Measurements from ENCODE around the gene TDRD12.
"Not testable (repeated sequence)": the region's sequence is repeated elsewhere in the genome, so short reads cannot be mapped to it uniquely, and the experiment has no call there.

Gene TDRD12

GRCh38 chr19:32866564-32867265 is 147.1 kb downstream of the TDRD12 start:
- no peak for DNase-seq (ENCODE audit: low spot score)

- DNase-seq (ENCODE audit: low spot score): not testable (repeated sequence)
Measured at GRCh38 chr19:32867436-32867835, 147.9 kb downstream of the TDRD12 start.

- DNase-seq (ENCODE audit: low spot score): no peak
Measured at GRCh38 chr19:32868206-32868950, 148.8 kb downstream of the TDRD12 start.

- no peak for DNase-seq (ENCODE audit: low spot score)
Measured at GRCh38 chr19:32869369-32869965, 149.9 kb downstream of the TDRD12 start, which contains the start of gene SLC7A9. SLC7A9 (minus strand) TSS chr19:32869767; CDS start chr19:32868534, 1,233 bp downstream.

DNA sequence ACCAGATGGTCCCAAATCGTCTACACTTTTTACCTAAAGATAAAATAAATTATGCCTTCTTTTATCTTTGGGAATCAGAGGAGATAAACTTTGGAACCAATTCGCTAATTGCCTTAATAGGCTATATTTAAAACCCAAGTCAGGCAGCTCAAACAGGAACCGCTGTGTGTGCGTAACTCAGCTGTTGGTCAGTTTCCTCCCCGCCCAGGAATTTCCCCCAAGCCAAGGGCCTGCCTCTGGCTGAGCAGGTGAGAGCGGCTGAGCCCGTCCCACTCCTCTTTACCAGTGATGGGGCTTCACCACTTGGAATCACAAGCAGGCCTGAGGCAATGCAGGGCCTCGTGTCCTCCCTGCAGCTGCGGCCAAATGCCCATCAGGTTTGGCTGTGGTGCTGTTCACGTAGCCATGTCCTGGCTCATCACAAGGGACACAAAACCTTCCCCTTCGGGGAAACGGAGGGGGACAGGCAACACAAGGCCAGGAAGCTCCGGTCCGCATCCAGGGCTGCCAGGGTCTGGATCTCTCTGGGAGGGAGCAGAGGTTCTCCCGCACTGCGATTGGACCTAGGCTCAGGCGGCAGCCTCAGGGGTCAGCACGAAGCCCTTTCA is 150.5 kb downstream of the TDRD12 start:
- no peak for DNase-seq (ENCODE audit: low spot score)

DNA sequence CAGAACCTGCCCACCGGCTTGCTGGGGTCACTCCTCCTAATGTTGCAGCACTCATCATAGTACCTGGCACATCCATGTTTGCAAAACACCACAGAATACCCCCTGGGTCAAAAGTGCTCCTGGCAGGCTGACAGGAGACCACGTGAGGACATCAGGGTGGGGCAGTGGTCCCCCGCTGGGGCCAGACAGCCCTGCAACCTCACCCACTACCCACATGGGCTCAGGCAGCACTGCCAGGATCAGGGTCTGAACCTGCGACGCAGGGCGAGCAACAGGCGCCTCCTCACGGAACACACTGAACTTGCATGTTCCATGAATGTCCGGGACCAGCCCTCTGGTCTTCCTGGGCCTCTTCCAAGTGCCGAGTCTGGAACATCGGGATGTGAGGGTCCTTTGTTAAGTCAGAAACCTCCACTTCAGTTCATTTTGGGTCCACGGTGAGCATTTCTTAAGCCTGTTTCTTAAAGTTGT is 151.4 kb downstream of the TDRD12 start:
- DNase-seq (ENCODE audit: low spot score): no peak

- DNase-seq (ENCODE audit: low spot score): no peak
Measured at GRCh38 chr19:32872391-32872790, 152.8 kb downstream of the TDRD12 start.

DNA sequence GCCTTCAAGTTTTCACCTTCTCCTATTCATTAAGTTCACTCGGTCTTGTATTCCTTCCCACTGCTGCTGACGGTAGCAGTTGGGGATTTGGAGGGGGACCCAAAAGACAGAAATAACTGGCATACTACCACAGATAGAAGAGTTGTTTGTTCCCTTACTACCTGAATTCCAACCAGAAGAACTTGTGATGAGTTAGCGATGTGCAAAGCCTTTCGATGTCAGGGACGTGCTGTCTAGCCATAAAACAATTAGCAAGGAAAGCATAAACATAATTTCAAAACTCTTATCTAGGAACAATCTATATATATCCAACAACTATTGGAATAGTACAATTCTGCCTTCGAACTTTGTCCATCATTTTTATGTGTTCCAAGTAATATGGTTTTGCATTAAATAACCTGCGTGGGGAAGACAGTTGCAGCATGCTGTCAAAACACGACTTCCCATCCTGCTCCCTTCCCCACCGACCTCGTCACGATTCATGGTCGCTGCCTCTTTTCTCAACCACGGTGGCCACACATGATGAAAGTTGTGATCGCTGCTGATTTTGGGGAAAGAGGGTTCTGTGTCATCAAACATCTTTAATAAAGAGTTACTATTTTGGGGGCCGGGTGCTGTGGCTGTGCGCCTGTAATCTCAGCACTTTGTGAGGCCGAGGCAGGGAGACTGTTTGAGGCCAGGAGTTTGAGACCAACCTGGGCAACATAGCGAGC is 153.8 kb downstream of the TDRD12 start:
- no peak for DNase-seq (ENCODE audit: low spot score)

- no peak for DNase-seq (ENCODE audit: low spot score)
Measured at GRCh38 chr19:32874605-32875004, 155.0 kb downstream of the TDRD12 start.

DNA sequence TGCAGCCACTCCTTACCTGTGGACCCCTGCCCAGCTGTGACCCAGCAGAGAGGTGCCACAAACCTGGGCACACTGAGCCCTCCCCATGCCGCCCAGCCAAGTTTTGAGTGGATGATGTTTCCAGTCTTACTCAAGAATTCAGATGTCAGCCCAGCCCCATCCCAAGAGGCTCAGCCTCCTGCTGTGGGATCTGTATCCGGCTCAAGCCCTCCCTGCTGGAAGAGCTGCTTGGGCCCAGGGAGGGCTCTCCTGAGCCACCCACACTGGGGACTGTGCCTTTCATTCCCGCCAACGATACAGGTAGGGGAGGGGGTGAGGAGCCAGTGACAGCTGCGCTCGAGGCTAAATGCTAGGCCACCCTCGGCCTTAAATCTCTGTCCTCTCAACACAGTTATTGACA is 155.9 kb downstream of the TDRD12 start:
- DNase-seq (ENCODE audit: low spot score): no peak

DNA sequence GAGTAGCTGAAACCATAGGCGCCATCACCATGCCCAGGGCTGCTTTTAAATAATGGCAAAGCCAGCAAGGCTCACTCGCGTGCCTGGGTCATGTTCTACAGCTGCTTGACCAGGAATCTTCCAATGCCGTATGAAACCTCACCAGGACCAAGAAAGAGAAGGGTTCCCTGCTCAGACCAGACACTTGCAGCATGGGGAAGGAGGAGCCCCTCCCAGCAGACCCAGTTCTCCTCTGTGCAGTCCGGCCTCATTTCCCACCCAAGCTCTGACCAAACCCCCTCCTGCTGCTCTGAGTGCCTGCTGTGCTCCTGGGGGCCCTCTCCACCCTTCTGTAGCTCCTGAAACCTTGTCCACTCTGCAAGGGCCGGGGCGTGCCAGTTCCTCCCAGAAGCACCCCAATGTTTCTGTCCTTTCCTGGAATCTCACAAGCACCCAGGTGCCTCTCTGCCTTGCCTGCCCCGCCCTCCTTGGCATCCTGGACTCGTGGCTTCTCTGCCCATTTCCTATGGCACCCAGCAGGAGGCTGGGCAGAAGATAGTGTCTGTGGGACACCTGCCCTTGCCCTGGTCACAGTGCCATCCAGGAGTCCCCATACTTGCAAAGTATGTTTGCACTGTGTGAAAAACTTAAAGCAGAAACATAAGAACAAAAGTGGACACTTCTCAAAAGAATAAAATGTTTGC is 156.8 kb downstream of the TDRD12 start:
- no peak for DNase-seq (ENCODE audit: low spot score)

GRCh38 chr19:32876919-32877285 is 157.3 kb downstream of the TDRD12 start:
- DNase-seq (ENCODE audit: low spot score): no peak
